SH-SY5Y (cell line): ENCODE results near the gene ABCB7.

ENCODE experiments used
- GATA2 ChIP-seq: IDR thresholded peaks from 2 replicates; pipeline ENCODE4 v1.6.1; 2011; ENCODE audit warnings: mild to moderate bottlenecking, low read depth, low read length
- GATA3 ChIP-seq: IDR thresholded peaks from 2 replicates; pipeline ENCODE4 v1.6.1; 2011; ENCODE audit warnings: low read depth, mild to moderate bottlenecking, low read length, moderate library complexity

DNA sequence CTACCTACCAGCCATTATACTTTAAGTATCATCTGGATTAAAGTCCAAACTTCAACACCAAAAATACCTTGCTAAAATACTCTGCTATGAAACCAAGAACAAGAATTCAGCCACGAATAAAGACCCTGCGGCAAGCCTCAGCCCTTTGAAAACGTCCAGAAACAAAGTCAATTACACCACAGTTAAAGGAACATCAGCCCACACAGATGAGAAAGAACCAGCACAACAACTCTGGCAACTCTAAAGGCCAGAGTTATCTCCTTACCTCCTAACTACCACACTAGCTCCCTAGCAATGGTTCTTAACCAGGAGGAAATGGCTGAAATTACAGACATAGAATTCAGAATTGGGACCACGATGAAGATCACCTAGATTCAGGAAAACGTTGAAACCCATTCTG, 23.4 kb downstream of the ABCB7 start:
- TF ChIP-seq GATA2, result no peak
- TF ChIP-seq GATA3, result no peak
